K562 (cell line): Measurements from ENCODE around the gene PRDX1. TPM values are rescaled to one million over a fixed set of nuclear protein-coding genes. Genes with fewer than 3 reads are reported as not detected.
A peak's percentile ranks its signal among the peaks of the same experiment; 100 is the strongest.

Source experiments
- ATAC-seq: fragments of 200-7000 bp; cut with Tn5 transposase; 3 replicates; pipeline ENCODE4 v1.9.1; 2020; ENCODE audit warnings: moderate library complexity
- BruUV-seq: library from RNA; stranded (reverse); fragments of 400-500 nt; replicated peaks from 2 replicates; lab custom pipeline; 2021; lab: Mats Ljungman, UMichigan
- CTCF ChIA-PET: fragments of 300-600 bp; formaldehyde crosslinking; extraction: SDS; loops from one replicate; lab custom pipeline; 2021; ENCODE audit warnings: low intra/inter-chr PET ratio; lab: Yijun Ruan, JAX
- POLR2A ChIA-PET: fragments of 300-600, 350-650 bp; sonication (Branson Sonifier 250); formaldehyde crosslinking; extraction: SDS; loops from one replicate; lab custom pipeline; 2021; ENCODE audit warnings: antibody characterized with exemption, inconsistent platforms; lab: Yijun Ruan, JAX
- DNase-seq, 4 experiments: peaks; one replicate each; pipeline versions ENCODE4 v3.0.0 to v3.0.0-alpha.2; 2011 to 2018; ENCODE audit warnings: low spot score in 3 of 4, mixed read lengths in 3 of 4; ENCODE audit errors: extremely low read depth in 1 of 4
- FAIRE-seq: peaks from 2 replicates; lab custom pipeline; 2011; peaks lifted over from hg19 to GRCh38; lab: Jason Lieb, UNC
- H2AFZ ChIP-seq: 2 replicates; pipeline ENCODE4 v1.6.0; 2011; ENCODE audit warnings: low read depth, low read length, control low read depth, inconsistent platforms
- H3K27ac ChIP-seq: fragments of 200-600 bp; 3 replicates; pipeline ENCODE4 v1.8.0; 2011; ENCODE audit warnings: low read depth, mild to moderate bottlenecking, control low read depth, inconsistent platforms, low read length, moderate library complexity, mixed read lengths; ENCODE audit errors: extremely low read depth
- H3K27me3 ChIP-seq, 2 experiments: fragments of 300-600 bp in 1 of 2; 2 replicates in 1 of 2; 3 replicates in 1 of 2; pipeline versions ENCODE4 v1.6.0 to v1.8.0; 2011; ENCODE audit warnings: inconsistent platforms in 2 of 2, low read length in 2 of 2, mild to moderate bottlenecking in 1 of 2, mixed read lengths in 1 of 2, moderate library complexity in 1 of 2; ENCODE audit not compliant: control insufficient read depth in 2 of 2, insufficient read depth in 2 of 2
- H3K36me3 ChIP-seq: fragments of 300-600 bp; 3 replicates; pipeline ENCODE4 v1.8.0; 2011; ENCODE audit warnings: mild to moderate bottlenecking, low read length, inconsistent platforms; ENCODE audit not compliant: control insufficient read depth, insufficient read depth
- H3K4me1 ChIP-seq, 2 experiments: fragments of 200-600 bp in 1 of 2; replicated peaks in 1 of 2; 2 replicates in 1 of 2; 3 replicates in 1 of 2; pipeline versions ENCODE4 v1.5.1 to v1.8.0; 2011; ENCODE audit warnings: inconsistent platforms in 2 of 2, low read length in 2 of 2, mild to moderate bottlenecking in 1 of 2, mixed read lengths in 1 of 2, moderate library complexity in 1 of 2; ENCODE audit not compliant: control insufficient read depth in 2 of 2, insufficient read depth in 2 of 2
- H3K4me2 ChIP-seq: 2 replicates; pipeline ENCODE4 v1.6.1; 2011; ENCODE audit warnings: low read length, control low read depth, inconsistent platforms, mixed read lengths; ENCODE audit not compliant: insufficient read depth
- H3K4me3 ChIP-seq: fragments of 200-600 bp; sonication (generic), shearing (Covaris generic); 2 replicates; pipeline ENCODE4 v1.5.1; 2016; ENCODE audit warnings: control low read depth, inconsistent platforms
- H3K79me2 ChIP-seq: fragments of 200-600 bp; 3 replicates; pipeline ENCODE4 v1.8.0; 2011; ENCODE audit warnings: low read length, inconsistent platforms; ENCODE audit not compliant: control insufficient read depth, insufficient read depth
- H3K9ac ChIP-seq, 2 experiments: 2 replicates each; pipeline versions ENCODE4 v1.6.0 to v1.6.1; 2011; ENCODE audit warnings: low read depth in 2 of 2, low read length in 2 of 2, control low read depth in 1 of 2, inconsistent platforms in 1 of 2, mild to moderate bottlenecking in 1 of 2, mixed read lengths in 1 of 2; ENCODE audit not compliant: insufficient read depth in 1 of 2
- H3K9me1 ChIP-seq: one replicate; pipeline ENCODE4 v1.6.0; 2011; ENCODE audit warnings: inconsistent platforms, mild to moderate bottlenecking, low read length, moderate library complexity; ENCODE audit not compliant: control insufficient read depth, insufficient read depth
- H3K9me3 ChIP-seq: replicated peaks from 2 replicates; pipeline ENCODE4 v1.5.1; 2011; ENCODE audit warnings: low read depth, low read length, inconsistent platforms; ENCODE audit not compliant: control insufficient read depth, insufficient read depth
- H4K20me1 ChIP-seq: replicated peaks from 2 replicates; pipeline ENCODE4 v1.6.1; 2011; ENCODE audit warnings: low read length, inconsistent platforms, mixed read lengths; ENCODE audit not compliant: control insufficient read depth, insufficient read depth
- CBFA2T2 ChIP-seq: fragments of 450-650 bp; conservative IDR thresholded peaks from 2 replicates; pipeline ENCODE4 v1.6.1; 2017; ENCODE audit warnings: mild to moderate bottlenecking
- LCOR ChIP-seq: sonication (generic); formaldehyde crosslinking; IDR thresholded peaks from 2 replicates; pipeline ENCODE4 v1.8.0; 2022; ENCODE audit warnings: mild to moderate bottlenecking, missing genetic modification reagents
- MCM7 ChIP-seq, 2 experiments: fragments of 450-650 bp; IDR thresholded peaks; 2 replicates each; pipeline ENCODE4 v1.6.1; 2016 to 2018
- MYNN ChIP-seq, 2 experiments: sonication (generic); formaldehyde crosslinking in 1 of 2; IDR thresholded peaks; 2 replicates each; pipeline versions ENCODE4 v1.5.0 to v1.6.1; 2016 to 2020; ENCODE audit warnings: antibody characterized with exemption in 1 of 2, missing genetic modification reagents in 1 of 2
- PURB ChIP-seq: sonication (generic); formaldehyde crosslinking; IDR thresholded peaks from 2 replicates; pipeline ENCODE4 v1.9.0; 2021; ENCODE audit warnings: low read depth, mild to moderate bottlenecking, missing genetic modification reagents
- RAD21 ChIP-seq, 2 experiments: fragments of 250-450 bp in 1 of 2; fragments of 450-650 bp in 1 of 2; sonication (Bioruptor Pico) in 1 of 2; formaldehyde crosslinking in 1 of 2; IDR thresholded peaks in 1 of 2; conservative IDR thresholded peaks in 1 of 2; 2 replicates each; pipeline versions ENCODE4 v1.4.0 to v1.8.0; 2020 to 2022; ENCODE audit warnings: mild to moderate bottlenecking in 2 of 2, moderate library complexity in 1 of 2
- RBM14 ChIP-seq: fragments of 200-400 bp; formaldehyde crosslinking; IDR thresholded peaks from 2 replicates; pipeline ENCODE4 v1.6.1; 2018; ENCODE audit warnings: low read depth, mild to moderate bottlenecking, low read length, moderate library complexity, borderline replicate concordance; ENCODE audit not compliant: insufficient read depth
- RBM15 ChIP-seq: fragments of 200-400 bp; formaldehyde crosslinking; IDR thresholded peaks from 2 replicates; pipeline ENCODE4 v1.6.1; 2018; ENCODE audit warnings: mild to moderate bottlenecking, low read length, moderate library complexity; ENCODE audit not compliant: insufficient read depth
- RBM34 ChIP-seq: fragments of 200-400 bp; formaldehyde crosslinking; IDR thresholded peaks from 2 replicates; pipeline ENCODE4 v1.6.1; 2018; ENCODE audit warnings: low read length, borderline replicate concordance; ENCODE audit not compliant: insufficient read depth
- RCOR1 ChIP-seq, 2 experiments: IDR thresholded peaks; 2 replicates each; pipeline ENCODE4 v1.6.1; 2012; ENCODE audit warnings: low read depth in 2 of 2, low read length in 2 of 2, borderline replicate concordance in 1 of 2, improper control_type of control experiment in 1 of 2
- RUNX1 ChIP-seq: sonication (generic); IDR thresholded peaks from 2 replicates; pipeline ENCODE4 v1.6.1; 2016; ENCODE audit warnings: antibody characterized with exemption, low read depth
- SP2 ChIP-seq: IDR thresholded peaks from 2 replicates; pipeline ENCODE4 v1.6.1; 2011; ENCODE audit warnings: mild to moderate bottlenecking, low read depth, low read length, moderate library complexity; ENCODE audit not compliant: poor library complexity, severe bottlenecking; ENCODE audit errors: extremely low read depth
- XRCC3 ChIP-seq: fragments of 450-650 bp; IDR thresholded peaks from 2 replicates; pipeline ENCODE4 v1.6.1; 2017; ENCODE audit warnings: mild to moderate bottlenecking, moderate library complexity
- ZBTB1 ChIP-seq: sonication (generic); formaldehyde crosslinking; IDR thresholded peaks from 2 replicates; pipeline ENCODE4 v1.8.1; 2023; ENCODE audit warnings: missing genetic modification reagents, low read depth, mild to moderate bottlenecking, borderline replicate concordance
- ZNF707 ChIP-seq: fragments of 250-450 bp; sonication (Bioruptor Pico); conservative IDR thresholded peaks from 2 replicates; pipeline ENCODE4 v1.8.0; 2022; ENCODE audit warnings: inconsistent platforms, mild to moderate bottlenecking, moderate library complexity
- WGBS: fragments of 100-300 bp; shearing (Covaris generic); methylation state at CpG from one replicate; pipeline ENCODE4 v1.1.6; 2016; ENCODE audit warnings: low coverage, mixed read lengths; ENCODE audit not compliant: insufficient coverage; ENCODE audit errors: missing lambda C conversion rate; 5-methylcytosine and 5-hydroxymethylcytosine counted together
- in situ Hi-C: fragments of 300-500 bp; cut with MboI; formaldehyde crosslinking; loops from 4 replicates; pipeline ENCODE4 v1.15.0; 2018; ENCODE audit warnings: inconsistent platforms, mixed read lengths
- intact Hi-C: fragments of 100-400 bp; cut with micrococcal nuclease; formaldehyde crosslinking; loops from 2 replicates; pipeline ENCODE4 v1.14.2; 2022
- polyA plus RNA-seq, 8 experiments: library from polyadenylated mRNA; depleted of rRNA in 4 of 8; stranded (reverse) in 5 of 8; unstranded in 3 of 8; fragments of >200 nt; fragmentation: Nextera tagmentation in 2 of 8; fragmentation: Illumina TruSeq in 1 of 8; extraction: Ambion mirVana in 2 of 8; extraction: Trizol in 1 of 8; gene quantifications; 2 replicates each; pipeline versions ENCODE4 v1.2.1 to v1.2.3, GENCODE V29; 2011 to 2014; ENCODE audit warnings: inconsistent platforms in 1 of 8, missing spikeins in 1 of 8
- total RNA-seq, 7 experiments: library from RNA; depleted of rRNA in 6 of 7; stranded (reverse); fragments of >200 nt in 6 of 7; fragmentation: Illumina TruSeq in 2 of 7; extraction: Trizol in 2 of 7; gene quantifications; 2 replicates each; pipeline versions ENCODE4 v1.2.1 to v1.2.3, GENCODE V29; 2011 to 2021; ENCODE audit warnings: low replicate concordance in 1 of 7

PRDX1 gene
- total and polyA plus RNA-seq, 9 of the 15 experiments (the other 6 are each of a cell fraction or from before 2014, with no cell fraction given), result 748 to 2,388 (median 1,045) TPM

- TF ChIP-seq LCOR (CRISPR knock-in tag) (no peak), RBM14 (no peak), ZBTB1 (CRISPR knock-in tag) (no peak), RUNX1 (no peak), PURB (CRISPR knock-in tag) (no peak), RBM34 (no peak), RAD21 (CRISPR knock-in tag; conservative IDR thresholded peaks at IDR 0.05 in 1 of 2, IDR thresholded peaks at IDR 0.05 in 1 of 2) (peak; percentile 87 to 95), MYNN (IDR thresholded peaks at IDR 0.05) (peak; percentile 71; the same call in 1 of the 2 replicates), MYNN (CRISPR knock-in tag; IDR thresholded peaks at IDR 0.05) (no peak)
Observed at GRCh38 chr1:45512641-45513054, 9.0 kb downstream of the PRDX1 start (continued).

- Histone ChIP-seq H3K27ac (no peak overlapping the region), H4K20me1 (no peaks in the 10 kb centered on the region), H3K9me1 (no peaks in the 10 kb centered on the region), H3K36me3 (peaks cover 90% of the 10 kb centered on the region), H3K9me3 (no peaks in the 10 kb centered on the region), H3K4me1 (no peaks in the 10 kb centered on the region; a peak in 1 of 5 replicates), H3K4me3 (no peak overlapping the region), H3K9ac (no peak overlapping the region), H2AFZ (no peak overlapping the region), H3K27me3 (no peaks in the 10 kb centered on the region), H3K4me2 (no peak overlapping the region), H3K79me2 (peaks cover 15% of the 10 kb centered on the region; the same call in 2 of the 3 replicates)
- 93% methylated on average over 4 of the region's 4 CpGs for WGBS
- BruUV-seq, result no TSS peak
- in situ Hi-C loops (loop anchor here (5.0 kb wide), 1 partner anchor 56 kb away; no protein-coding TSS in a partner anchor), intact Hi-C loops (loop anchor here (5.0 kb wide), 1 partner anchor 371 kb away; no protein-coding TSS in a partner anchor)
- no peak for FAIRE-seq
- no peak for ATAC-seq
- ChIA-PET POLR2A (interaction anchor here (0.7 to 5.6 kb wide), 11 partner anchors 8 to 403 kb away, joined by 3 to 104 read pairs (median 9); partner anchors contain the start of genes AKR1A1, CCDC163, MMACHC and NASP), CTCF (interaction anchor here (0.7 to 2.6 kb wide), 2 partner anchors 59 to 1822 kb away, joined by 3 to 21 read pairs; partner anchors contain the start of gene CMPK1)
- no peak for DNase-seq
- no peak for TF ChIP-seq MCM7 (IDR thresholded peaks at IDR 0.05)
- no peak for TF ChIP-seq SP2
- no peak for TF ChIP-seq RCOR1 (IDR thresholded peaks at IDR 0.05; ENCODE audit: borderline replicate concordance in 1 of 2, low read depth in 2 of 2, low read length in 2 of 2)
- no peak for TF ChIP-seq RBM15
- TF ChIP-seq ZNF707, result no peak
- no peak for TF ChIP-seq XRCC3
- no peak for TF ChIP-seq CBFA2T2
Observed at GRCh38 chr1:45510972-45511527, 10.6 kb downstream of the PRDX1 start.
